ENCODE results near the gene CERS5. TPM values are rescaled to one million over a fixed set of nuclear protein-coding genes. Genes with fewer than 3 reads are reported as not detected.

CERS5 gene
- total and polyA plus RNA-seq, 12 donors: 8.3 to 51.7 (median 11.8) TPM

- Histone ChIP-seq H3K27ac (no peak overlapping the region), H3K9me3 (no peaks in the 10 kb centered on the region), H3K4me3 (no peak overlapping the region), H3K36me3 (peaks cover 0 to 96% (median 51%) of the 10 kb centered on the region in 9 donors), H3K4me1 (peaks cover 0 to 35% (median 4%) of the 10 kb centered on the region in 9 donors), H3K27me3 (no peaks in the 10 kb centered on the region)
- ATAC-seq (no peak), DNase-seq (no peak)
- WGBS, 2 donors: 75 to 85% methylated on average over 2 of the region's 2 CpGs
- intact Hi-C loops (cut with DNase I): loop anchor here in 3 of 10 donors (2.0 to 5.0 kb wide), 3 partner anchors 40 to 45 kb away; no protein-coding TSS in a partner anchor
- TF ChIP-seq CTCF (IDR thresholded peaks at IDR 0.05): peak in 8 of 9 donors; percentile 40 to 73 (median 47)
These were observed 34.5 kb downstream of the CERS5 start for GRCh38 chr12:50132505-50133135.

- no peak for ATAC-seq
- H3K27ac ChIP-seq: no peak overlapping the region
- DNase-seq: no peak
- H3K36me3 ChIP-seq: peaks cover 0 to 99% (median 45%) of the 10 kb centered on the region in 9 donors
- no peak overlapping the region for H3K4me3 ChIP-seq
- no peaks in the 10 kb centered on the region for H3K9me3 ChIP-seq
- no peak for TF ChIP-seq CTCF (IDR thresholded peaks at IDR 0.05)
- no peaks in the 10 kb centered on the region for H3K27me3 ChIP-seq
- intact Hi-C loops (cut with DNase I): loop anchor here in 1 of 10 donors (5.0 kb wide), 1 partner anchor 48 kb away; no protein-coding TSS in a partner anchor
- H3K4me1 ChIP-seq: peaks cover 0 to 47% (median 15%) of the 10 kb centered on the region in 9 donors
- 80 to 91% methylated on average over 4 of the region's 4 CpGs for WGBS, 2 donors
These were observed 37.9 kb downstream of the CERS5 start for GRCh38 chr12:50129290-50129689.

- intact Hi-C loops (cut with DNase I): loop anchor here in 1 of 10 donors (5.0 kb wide), 1 partner anchor 50 kb away; no protein-coding TSS in a partner anchor
- ATAC-seq (peak in 5 of 8 donors; percentile 41 to 78 (median 69)), DNase-seq (no peak)
- H3K4me1 ChIP-seq: peaks cover 0 to 45% (median 15%) of the 10 kb centered on the region in 9 donors
- 61 to 78% methylated on average over 2 of the region's 2 CpGs for WGBS, 2 donors
- TF ChIP-seq CTCF (IDR thresholded peaks at IDR 0.05): no peak
- H3K27me3 ChIP-seq: no peaks in the 10 kb centered on the region
- no peak overlapping the region for H3K27ac ChIP-seq
- no peaks in the 10 kb centered on the region for H3K9me3 ChIP-seq
- no peak overlapping the region for H3K4me3 ChIP-seq
- H3K36me3 ChIP-seq: peaks cover 0 to 99% (median 44%) of the 10 kb centered on the region in 9 donors
These were observed 39.6 kb downstream of the CERS5 start for GRCh38 chr12:50127546-50127945.

GRCh38 chr12:50123203-50123602 is 44.0 kb downstream of the CERS5 start:
- no peaks in the 10 kb centered on the region for H3K27me3 ChIP-seq
- no peak overlapping the region for H3K4me3 ChIP-seq
- peaks cover 0 to 94% (median 35%) of the 10 kb centered on the region in 9 donors for H3K36me3 ChIP-seq
- peaks cover 0 to 36% (median 15%) of the 10 kb centered on the region in 9 donors for H3K4me1 ChIP-seq
- WGBS, 2 donors: 76 to 87% methylated on average over 2 of the region's 2 CpGs
- no peak for TF ChIP-seq CTCF (IDR thresholded peaks at IDR 0.05)
- DNase-seq (no peak), ATAC-seq (no peak)
- H3K9me3 ChIP-seq: no peaks in the 10 kb centered on the region
- intact Hi-C loops (cut with DNase I): no loop called here
- no peak overlapping the region for H3K27ac ChIP-seq

Data from heart right ventricle (tissue), 16 donors.